Jurkat, Clone E6-1 (cell line): ENCODE results near the gene PDS5A.
"Not testable (repeated sequence)": the region's sequence is repeated elsewhere in the genome, so short reads cannot be mapped to it uniquely, and the experiment has no call there.

Experiments
- DNase-seq: peaks from one replicate; pipeline ENCODE4 v3.0.0-alpha.2; 2011; ENCODE audit warnings: low read depth, low spot score
- H3K4me3 ChIP-seq: 2 replicates; pipeline ENCODE4 v1.5.1; 2011; ENCODE audit warnings: mild to moderate bottlenecking, low read length, control low read depth, moderate library complexity

Gene PDS5A

GRCh38 chr4:39924014-39924413 is 53.7 kb downstream of the PDS5A start:
- no peak for DNase-seq
- H3K4me3 ChIP-seq = no peak overlapping the region

DNA sequence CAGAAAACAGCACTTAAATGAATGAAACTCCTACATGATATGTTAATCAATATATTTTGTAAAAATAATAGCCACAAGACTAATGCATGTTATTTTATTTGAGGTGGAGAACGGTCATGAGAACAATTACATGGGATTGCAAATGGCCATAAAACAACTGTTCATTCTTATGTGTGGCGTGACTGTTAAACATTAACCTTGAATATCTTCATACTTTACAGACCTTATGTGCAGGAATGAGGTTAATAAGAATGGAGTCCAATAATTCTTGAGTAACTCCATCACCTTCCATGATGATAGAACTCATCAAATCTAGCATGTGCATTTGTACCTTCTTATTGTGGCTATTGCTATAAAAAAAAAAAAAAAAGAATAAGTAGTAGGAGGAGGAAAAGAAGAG is 55.3 kb downstream of the PDS5A start:
- H3K4me3 ChIP-seq = no peak overlapping the region
- DNase-seq = no peak

- H3K4me3 ChIP-seq = no peak overlapping the region
- DNase-seq = no peak
These were observed 64.2 kb downstream of the PDS5A start for GRCh38 chr4:39913471-39913870.

DNA sequence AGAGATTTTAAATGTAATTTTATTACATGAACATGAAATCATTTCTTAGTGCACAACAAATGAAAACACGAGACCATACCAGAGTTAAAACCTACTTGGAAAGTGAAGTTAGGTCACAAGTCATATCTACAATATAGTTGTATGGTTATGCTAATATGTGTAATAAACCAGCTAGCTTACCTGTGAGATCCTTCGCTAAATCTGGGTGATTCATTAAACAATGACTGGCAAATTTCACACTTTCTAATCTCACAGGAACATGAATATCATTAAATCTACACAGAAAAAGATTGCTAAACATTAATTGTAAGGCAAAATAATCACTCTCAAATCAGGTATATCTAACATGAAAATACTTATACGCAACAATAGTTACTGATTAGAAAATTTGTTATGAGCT is 67.6 kb downstream of the PDS5A start:
- no peak for DNase-seq
- no peak overlapping the region for H3K4me3 ChIP-seq

- no peak overlapping the region for H3K4me3 ChIP-seq
- no peak for DNase-seq
These were observed 69.4 kb downstream of the PDS5A start for GRCh38 chr4:39908284-39908683.

DNA sequence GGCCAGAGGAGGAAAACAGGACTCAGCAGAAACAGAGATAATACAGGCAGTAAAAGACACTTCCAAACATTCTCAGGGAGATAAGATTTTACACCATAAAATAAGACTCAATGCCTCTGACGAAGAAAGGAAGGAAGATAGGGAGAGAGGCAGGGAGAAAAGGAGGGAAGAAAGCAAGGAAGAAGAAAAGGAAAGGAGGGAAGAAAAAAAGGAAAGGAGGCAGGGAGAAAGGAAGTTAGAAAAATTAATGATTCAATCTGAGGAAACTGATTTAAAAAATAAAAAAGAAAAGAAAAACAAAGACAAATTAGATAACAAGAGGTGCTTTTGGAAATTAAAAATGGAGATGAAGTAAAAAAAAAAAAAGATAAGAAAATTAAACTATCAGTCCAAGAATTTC is 72.1 kb downstream of the PDS5A start:
- no peak for DNase-seq
- no peak overlapping the region for H3K4me3 ChIP-seq

DNA sequence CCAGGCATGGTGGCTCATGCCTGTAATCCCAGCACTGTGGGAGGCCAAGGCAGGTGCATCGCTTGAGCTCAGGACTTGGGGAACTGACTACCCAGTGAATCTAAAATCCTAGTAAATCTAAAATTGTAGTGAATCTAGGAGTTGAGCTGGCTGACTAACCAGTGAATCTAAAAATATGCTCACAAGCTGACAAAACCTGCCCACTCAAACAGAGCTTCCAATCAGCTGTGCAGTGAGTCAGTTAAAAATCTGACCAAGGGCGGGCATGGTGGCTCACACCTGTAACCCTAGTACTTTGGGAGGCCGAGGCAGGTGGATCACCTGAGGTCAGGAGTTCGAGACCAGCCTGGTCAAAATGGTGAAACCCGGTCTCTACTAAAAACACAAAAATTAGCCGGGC is 72.7 kb downstream of the PDS5A start:
- not testable (repeated sequence) for H3K4me3 ChIP-seq, DNase-seq

DNA sequence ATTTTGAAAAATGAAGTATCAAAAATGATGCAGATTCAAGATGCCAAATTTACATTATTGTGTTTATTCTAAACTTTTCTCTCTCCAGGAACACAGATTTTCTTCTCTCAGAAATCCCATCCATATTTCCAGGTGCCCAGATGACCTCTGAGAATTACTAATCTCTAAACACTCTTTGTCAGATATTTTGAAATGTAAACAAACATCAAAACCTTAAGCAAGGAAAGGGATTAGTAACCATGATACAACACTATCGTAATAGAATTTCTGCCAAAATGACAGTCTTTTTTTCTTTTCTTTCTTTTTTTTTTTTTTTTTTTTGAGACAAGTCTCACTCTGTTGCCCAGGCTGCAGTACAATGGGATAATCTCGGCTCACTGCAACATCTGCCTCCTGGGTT is 76.7 kb downstream of the PDS5A start:
- no peak for DNase-seq
- no peak overlapping the region for H3K4me3 ChIP-seq

- no peak for DNase-seq
- no peak overlapping the region for H3K4me3 ChIP-seq
These were observed 78.4 kb downstream of the PDS5A start for GRCh38 chr4:39899291-39899690.

- no peak for DNase-seq
- no peak overlapping the region for H3K4me3 ChIP-seq
These were observed 79.7 kb downstream of the PDS5A start for GRCh38 chr4:39898015-39898414.

DNA sequence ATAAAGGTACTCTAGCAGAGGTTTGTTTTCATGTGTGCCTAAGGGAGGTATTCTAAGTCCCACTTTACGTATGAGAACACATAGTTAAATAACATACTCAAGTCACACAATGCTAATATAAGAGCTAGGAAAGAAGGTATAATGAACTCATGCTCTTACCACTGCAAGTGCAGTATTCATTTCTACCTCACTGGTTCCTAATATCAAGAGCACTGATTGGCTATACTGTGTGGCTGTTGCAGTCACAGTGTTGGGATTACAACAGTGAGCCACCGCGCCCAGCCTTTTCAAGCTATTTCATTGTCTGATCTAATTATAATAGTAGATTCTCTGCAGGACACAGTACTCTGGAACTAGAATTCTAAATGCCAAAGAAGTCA is 84.0 kb downstream of the PDS5A start:
- DNase-seq = no peak

DNA sequence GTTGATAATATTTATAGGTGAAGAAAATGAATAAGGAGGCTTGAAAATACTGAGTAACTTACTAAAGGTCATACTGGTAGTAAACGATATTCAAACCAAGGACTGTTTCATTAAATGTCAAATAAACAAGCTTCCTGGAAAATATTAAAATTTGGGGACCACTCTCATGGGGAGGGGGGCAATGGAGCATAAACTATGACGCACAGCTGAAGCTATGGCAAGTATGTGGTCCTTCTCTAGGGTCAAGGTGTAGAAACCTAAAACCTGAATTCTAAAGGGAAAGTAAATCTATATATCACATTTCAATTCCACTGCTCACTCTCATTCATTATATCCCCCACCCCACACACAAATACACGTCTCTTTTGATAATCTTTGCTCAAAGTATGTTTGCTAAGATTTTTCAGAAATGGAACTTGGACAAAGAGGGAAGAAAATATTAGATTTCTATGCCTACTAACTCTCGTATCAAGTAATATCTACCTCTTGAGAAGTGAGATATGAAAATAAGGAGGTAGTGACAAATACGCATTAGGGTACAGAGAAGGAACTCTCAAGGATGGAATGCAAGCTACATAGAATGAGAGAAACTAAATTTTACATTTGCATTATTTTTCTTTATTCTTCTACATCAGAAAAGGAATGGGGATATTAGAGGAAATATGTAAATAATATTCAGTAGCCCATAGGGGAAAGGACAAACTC is 84.6 kb downstream of the PDS5A start:
- no peak overlapping the region for H3K4me3 ChIP-seq
- DNase-seq = no peak

More for the DNA sequence above, 84.0 kb downstream of the PDS5A start:
- H3K4me3 ChIP-seq = no peak overlapping the region

GRCh38 chr4:39889226-39889625 is 88.5 kb downstream of the PDS5A start:
- H3K4me3 ChIP-seq = no peak overlapping the region
- DNase-seq = no peak

DNA sequence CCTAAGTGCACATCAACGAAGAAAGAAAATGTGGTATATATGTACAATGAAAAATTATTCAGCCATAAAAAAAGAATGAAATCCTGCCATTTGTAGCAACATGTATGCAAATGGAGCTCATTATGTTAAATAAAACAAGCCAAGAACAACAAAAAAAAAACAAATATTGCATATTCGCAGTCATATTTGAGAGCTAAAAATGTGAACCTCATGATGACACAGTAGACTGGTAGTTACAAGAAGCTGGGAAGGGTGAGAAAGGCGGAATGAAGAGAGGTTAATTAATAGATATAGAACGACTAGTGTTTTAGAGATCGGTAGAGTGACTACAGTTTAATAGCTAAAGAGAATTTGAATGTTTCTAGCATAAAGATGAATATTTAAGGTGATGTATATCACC is 89.2 kb downstream of the PDS5A start:
- no peak for DNase-seq
- no peak overlapping the region for H3K4me3 ChIP-seq

DNA sequence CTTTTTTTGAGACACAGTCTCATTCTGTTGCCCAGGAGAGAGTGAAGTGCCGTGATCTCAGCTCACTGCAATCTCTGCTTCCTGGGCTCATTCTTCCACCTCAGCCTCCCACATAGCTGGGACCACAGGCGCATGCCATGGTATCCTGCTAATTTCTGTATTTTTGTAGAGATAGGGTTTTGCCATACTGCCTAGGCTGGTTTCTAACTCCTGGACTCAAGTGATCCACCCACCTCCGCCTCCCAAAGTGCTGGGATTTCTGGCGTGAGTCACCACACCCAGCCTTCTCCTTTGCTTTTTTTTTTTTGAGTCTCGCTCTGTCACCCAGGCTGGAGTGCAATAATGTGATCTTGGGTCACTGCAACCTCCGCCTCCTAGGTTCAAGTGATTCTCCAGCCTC is 94.1 kb downstream of the PDS5A start:
- no peak overlapping the region for H3K4me3 ChIP-seq
- DNase-seq = no peak

DNA sequence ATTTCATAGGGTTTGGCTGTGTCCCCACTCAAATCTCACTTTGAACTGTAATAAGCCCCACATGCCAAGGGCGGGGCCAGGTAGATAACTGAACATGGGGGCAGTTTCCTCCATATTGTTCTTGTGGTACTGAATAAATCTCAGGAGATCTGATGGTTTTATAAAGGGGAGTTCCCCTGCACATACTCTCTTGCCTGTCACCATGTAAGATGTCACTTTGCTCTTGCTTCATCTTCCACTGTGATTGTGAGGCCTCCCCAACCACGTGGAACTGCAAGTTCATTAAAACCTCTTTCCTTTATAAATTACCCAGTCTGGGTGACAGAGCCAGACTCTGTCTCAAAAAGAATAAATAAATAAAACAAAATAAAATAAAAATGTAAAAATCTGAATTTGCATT is 95.9 kb downstream of the PDS5A start:
- no peak overlapping the region for H3K4me3 ChIP-seq
- no peak for DNase-seq

DNA sequence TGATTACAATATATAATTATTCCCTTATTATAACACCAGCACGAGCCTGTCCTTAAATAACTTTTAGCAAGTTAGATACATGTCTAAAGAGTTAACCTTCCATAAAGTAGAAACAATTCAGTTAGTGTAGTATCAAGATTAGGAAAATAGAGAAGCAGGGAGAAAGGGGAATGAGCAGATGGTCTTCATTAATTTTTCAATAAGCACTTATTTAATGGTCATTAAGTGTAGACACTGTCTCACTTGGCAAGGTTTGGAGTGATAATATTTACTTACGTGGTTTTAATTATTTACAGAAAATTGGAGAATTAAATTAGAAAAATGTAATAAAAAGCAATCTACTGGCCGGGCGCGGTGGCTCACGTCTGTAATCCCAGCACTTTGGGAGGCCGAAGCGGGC is 99.7 kb downstream of the PDS5A start:
- no peak for DNase-seq
- no peak overlapping the region for H3K4me3 ChIP-seq

DNA sequence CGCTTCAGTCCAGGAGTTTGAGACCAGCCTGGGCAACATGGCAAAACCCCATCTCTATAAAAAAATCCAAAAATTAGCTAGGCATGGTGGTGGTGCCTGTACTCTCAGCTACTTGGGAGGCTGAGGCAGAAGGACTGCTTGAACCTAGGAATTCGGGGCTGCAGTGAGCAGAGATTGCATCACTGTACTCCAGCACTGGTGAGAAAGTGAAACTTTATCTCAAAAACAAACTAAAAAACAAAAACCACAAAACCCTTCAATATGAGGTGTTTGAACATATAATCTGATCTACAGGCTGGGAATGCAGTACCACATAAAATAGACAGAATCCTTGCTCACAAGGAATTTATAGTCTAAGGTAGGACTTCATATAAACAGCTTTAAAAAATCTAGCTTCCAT is 103.9 kb downstream of the PDS5A start:
- DNase-seq = peak; percentile 21
- no peak overlapping the region for H3K4me3 ChIP-seq

DNA sequence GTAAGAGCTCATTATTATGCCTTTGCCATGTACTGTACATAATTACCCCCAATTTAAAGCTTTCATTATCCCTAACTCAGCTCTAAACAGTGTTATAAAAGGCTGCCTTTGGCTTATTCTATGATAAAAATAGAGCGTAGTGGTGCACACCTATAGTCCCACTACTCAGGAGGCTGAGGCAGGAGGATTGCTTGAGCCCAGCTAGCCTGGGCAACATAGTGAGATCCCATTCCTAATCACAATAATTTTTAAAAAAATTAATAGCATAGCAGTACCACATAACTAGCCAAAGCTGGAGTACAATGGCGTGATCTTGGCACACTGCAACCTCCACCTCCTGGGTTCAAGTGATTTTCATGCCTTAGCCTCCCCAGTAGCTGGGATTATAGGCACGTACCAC is 112.4 kb downstream of the PDS5A start:
- H3K4me3 ChIP-seq = no peak overlapping the region
- DNase-seq = no peak

- H3K4me3 ChIP-seq = no peak overlapping the region
- DNase-seq = no peak
These were observed 113.3 kb downstream of the PDS5A start for GRCh38 chr4:39864391-39864790.

- H3K4me3 ChIP-seq = no peak overlapping the region
- DNase-seq = no peak
These were observed 116.9 kb downstream of the PDS5A start for GRCh38 chr4:39860804-39861203.
